GM18520 (cell line): ENCODE measurements around the gene CNIH3.

Experiments
- ATAC-seq: cut with Tn5 transposase; IDR thresholded peaks from one replicate; pipeline ENCODE4 v1.9.1; 2021; ENCODE audit not compliant: unreplicated experiment

Gene CNIH3

DNA sequence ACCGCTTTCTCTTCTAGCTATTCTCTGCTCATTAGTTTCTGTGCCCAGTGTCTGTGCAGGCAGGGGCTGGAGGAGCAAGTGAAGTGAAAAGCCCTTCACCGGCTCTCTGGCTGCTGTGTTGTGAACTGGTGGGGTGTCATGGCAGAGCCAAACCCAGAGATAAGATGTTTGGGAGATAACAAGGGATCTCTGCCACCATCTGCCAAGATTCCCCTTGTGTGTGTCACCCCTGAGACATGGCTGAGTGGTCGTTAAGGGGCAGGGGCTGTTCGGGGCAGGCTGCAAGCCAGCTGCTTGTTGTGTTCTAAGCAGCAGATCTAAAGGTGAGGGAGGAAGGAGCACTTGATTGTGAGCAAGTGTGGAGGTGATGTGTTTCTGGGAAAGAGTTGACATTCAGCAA lies 24.5 kb downstream of the CNIH3 start:
- no peak for ATAC-seq

DNA sequence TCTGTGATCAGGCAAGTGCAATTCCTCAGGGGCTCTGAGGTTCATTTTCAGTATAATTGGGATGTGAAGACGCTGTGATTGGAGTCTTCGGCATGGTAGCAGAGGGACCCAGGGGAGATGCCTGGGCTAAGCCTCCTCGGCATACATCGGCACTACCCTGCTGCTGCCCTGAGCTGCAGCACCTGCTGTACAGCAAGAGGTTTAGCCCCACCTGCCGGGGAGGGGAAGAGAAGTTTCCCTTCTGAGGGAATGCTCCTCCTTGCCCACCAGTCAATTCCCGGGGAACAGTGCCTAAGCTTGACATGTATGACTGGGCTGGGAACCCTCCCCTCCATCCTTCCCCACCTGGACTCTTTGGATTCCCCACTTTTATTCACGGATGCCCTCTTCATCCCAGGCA lies 24.9 kb downstream of the CNIH3 start:
- no peak for ATAC-seq

DNA sequence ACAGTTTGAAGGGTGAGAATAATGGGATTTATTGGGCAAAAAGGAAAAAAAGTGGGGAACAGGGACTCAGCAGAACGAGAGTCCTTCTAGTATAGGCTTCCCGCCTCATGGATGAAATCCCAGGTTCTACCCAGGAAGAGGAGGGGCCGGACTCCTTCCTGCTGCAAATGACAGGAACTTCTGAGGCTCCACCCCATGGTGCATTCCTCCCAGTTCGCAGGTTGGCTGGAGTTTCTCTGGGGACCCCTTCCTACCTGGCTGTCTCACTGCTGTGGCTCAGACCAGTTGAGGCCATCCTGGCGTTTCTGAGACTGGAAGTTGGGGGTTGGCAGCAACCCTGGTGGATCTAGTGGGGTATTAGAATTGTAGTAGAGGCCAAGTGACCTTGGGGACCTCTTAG lies 27.5 kb downstream of the CNIH3 start:
- ATAC-seq = no peak

DNA sequence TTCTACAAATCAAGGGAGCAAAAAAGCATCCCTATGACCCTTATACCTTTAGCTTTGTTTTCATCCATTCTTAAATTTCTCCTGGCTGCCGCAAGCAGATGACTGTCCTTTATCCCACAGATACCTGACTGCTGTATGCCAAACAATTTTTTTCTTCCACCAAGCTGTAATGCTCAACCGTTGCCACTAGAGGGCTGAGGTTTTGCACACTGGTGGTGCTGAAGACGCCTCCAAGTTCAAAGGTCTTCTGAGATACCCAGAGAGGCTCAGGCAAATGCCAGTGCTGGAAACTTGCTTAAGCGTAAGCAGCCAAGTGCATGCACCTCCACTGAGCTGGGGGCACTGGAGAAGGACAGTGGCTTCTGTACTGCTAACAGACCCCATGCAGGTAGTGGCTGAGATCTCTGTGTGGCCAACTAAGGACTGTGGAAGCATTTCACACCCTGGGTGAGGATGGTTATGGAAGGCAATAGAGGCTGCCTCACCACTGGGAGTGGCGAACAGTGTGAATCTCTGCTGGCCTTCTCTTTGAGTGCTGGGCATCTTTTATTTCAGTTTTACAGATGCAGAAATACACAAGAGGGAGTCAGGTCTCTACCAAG lies 28.5 kb downstream of the CNIH3 start:
- ATAC-seq = no peak

DNA sequence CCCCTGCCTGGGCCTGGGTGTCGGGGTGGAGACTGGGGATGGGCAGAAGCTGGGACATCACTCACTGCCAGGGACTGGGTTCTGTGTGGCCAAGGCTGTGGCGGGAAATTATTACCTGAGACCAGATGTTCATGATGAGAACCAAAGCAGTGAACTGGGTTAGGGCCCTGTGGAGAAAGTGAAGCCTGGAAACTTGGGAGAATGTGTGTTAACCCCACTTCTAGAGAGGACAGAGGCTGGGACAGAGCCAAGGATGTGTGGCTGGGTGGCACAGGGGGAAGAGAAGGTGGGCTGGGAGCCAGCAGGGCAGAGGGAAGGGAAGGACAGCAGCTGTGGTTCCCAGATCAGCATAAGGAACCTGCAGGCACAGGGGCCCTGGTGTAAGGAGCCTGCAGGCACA lies 31.3 kb downstream of the CNIH3 start:
- ATAC-seq = no peak

DNA sequence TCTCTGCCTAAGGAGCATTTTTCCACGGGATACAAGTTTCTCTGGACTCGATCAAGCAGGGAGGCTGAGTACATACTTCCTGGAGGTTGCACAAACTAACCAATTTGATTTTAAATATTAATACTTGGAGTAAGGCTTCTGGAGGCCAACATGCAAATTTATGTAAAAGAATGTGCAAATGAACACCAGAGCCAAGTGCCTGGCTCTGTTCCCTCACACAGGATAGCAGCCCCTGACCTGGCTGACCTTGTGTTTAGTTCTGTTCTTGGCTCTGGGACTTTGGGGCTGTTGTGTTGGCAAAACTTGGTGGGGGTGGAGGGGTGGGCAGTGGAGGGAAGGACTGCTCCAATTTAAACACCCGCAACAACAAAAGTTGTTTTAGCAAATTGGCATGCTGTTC lies 34.2 kb downstream of the CNIH3 start:
- no peak for ATAC-seq

DNA sequence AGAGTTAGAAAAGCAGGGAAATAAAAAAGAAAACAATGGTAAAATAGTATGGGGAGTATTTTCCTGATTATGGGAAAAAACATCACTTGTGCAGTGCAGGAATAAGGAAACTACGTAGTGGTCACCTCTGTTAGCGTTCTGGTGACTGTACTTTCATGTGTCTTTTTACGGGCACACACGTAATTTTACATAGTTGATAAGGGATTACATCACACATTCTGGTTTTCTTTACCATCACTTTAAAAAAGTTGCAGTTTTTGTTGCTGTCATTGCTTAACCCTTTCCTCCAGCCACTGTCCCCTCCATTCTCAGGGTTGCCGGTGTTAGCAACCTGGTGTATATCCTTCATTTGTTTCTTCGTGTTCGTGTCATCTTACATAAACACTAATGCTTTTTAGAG lies 35.1 kb downstream of the CNIH3 start:
- no peak for ATAC-seq

DNA sequence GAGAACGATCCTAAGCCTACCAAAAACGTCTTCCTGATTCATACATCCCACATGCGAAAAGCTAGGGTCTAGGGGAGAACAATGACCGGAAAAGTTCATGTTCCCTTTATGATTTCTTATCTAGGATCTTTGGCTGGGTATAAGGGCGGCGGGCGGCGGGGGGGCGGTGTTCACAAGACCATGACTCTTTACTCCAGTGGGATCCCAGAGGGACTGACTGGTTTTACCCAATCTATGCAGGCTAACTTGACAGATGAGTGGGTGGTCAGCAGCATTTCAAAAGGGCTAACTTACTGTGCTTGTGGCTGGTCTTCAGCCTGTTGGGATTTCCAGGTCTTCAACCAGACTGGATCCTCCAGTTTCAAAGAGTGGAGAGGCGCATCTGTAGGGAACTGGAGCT lies 40.3 kb downstream of the CNIH3 start:
- no peak for ATAC-seq

DNA sequence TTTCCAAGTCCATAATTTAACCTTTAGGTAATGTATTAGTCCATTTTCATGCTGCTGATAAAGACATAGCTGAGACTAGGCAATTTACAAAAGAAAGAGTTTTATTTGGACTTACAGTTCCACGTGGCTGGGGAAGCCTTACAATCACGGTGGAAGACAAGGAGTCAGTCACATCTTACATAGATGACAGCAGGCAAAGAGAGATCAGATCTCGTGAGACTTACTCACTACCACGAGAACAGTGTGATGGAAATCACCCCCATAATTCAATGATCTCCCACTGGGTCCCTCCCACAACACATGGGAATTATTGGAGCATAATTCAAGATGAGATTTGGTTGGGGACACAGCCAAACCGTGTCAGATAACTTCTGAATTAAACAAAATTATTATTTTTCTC lies 44.0 kb downstream of the CNIH3 start:
- no peak for ATAC-seq

DNA sequence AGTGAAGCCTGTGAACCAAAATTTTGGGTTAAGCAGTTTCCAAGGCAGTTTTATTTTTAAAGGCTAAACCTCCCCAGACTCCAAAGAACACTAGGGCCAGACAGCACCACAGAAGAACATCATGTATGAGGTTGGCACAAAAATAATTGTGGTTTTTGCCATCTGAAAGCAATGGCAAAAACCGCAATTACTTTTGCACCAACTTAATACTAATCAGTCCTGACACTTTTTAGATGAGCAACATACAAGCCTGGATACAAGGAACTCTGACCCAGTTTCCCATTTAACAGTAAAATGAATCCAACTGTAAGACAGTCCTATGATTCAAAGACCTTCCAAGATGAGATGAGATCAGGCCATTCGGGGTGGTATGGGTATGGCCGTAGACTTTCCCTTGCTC lies 46.8 kb downstream of the CNIH3 start:
- no peak for ATAC-seq

DNA sequence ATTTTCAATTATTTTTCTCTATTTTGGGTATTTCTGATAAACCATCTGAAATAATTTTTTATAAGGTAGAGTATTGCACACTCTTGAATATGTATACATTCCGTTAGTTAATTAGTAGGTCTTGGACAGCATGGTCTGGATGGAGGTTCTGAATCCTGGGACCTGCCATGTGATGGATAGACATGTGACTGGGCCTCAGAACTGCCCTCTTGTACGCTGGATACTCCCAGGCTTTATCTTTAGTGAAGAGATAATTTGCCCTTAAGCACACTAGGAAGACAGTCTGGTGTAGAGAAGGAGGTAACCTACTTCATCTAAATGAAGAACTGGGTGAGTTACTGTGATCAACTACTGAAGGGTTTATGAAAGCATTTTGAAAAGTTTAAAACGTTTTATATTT lies 48.9 kb downstream of the CNIH3 start:
- ATAC-seq = no peak

DNA sequence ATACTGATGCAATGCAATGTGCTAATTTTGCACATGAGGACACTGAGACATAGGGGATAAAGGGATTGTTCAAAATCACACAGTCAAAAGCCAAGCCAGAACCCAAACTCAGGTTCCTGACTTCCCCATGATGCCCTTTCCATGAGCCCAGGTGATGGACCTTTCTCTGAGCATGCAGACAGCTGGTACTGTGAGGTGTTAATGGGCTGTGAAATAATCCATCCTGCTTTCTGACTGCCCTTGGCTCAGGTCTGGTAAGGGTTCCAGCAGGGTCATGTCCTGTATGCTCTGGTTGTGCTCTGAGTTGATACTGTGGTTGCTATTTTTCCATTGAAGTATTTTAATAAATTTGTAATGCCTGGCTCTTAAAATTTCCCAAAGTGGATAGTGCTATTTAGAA lies 50.0 kb downstream of the CNIH3 start:
- ATAC-seq = no peak

DNA sequence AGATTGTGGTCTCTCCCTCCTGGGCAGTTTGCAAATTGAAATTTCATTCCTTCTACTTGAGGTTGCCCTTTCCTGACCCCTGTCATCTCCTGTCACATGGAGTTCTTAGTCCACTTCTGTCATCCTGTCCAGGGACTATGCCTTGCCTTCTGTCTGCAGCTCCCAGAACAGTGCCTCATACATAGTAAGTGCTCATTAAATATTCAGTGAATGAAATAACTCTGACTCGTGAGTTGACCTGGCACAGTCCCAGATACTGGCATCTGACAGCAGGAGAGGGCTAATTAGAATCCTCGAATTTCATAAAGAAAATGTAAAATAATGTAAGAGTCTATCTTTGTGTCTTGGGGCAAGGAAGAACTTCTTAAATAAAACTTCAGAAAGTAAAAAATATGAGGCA lies 50.8 kb downstream of the CNIH3 start:
- no peak for ATAC-seq

DNA sequence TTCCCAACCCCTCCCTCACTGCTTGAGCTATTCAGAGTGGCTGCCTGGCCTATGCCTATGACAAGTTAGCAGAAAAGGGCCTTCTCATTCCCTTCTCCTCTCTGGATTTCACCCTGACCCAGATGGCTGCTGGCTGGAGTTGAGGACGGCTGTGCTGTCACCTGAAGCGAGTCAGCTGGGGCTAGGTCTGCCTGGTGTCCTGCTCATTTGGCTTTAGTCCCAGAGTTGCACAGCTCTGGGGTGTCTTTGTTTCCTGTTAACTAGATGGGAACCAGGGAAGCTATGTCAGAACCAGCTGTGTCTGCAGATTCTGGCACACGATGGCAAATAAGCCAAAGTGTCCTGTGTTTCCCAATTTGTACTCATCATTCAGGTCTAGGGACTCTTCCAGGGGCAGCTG lies 52.9 kb downstream of the CNIH3 start:
- no peak for ATAC-seq

DNA sequence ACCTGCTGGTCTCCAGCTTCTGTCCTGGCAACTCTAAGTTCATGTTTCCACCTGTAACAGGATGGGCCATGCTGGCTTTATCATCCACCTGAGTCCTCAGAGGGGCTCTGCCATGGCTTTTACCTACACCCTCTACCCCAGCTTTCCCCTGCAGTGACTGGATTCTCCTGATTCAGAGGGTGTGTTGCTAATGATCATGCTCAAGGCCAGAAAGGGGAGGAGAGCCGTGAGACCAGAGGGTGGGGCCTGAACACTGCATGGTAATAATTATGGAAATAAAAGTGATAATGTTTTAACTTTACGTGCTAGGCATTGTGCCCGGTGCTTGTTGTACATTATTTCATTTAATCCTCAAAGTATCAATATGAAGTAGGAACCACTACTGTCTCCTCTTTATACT lies 53.3 kb downstream of the CNIH3 start:
- ATAC-seq = no peak

DNA sequence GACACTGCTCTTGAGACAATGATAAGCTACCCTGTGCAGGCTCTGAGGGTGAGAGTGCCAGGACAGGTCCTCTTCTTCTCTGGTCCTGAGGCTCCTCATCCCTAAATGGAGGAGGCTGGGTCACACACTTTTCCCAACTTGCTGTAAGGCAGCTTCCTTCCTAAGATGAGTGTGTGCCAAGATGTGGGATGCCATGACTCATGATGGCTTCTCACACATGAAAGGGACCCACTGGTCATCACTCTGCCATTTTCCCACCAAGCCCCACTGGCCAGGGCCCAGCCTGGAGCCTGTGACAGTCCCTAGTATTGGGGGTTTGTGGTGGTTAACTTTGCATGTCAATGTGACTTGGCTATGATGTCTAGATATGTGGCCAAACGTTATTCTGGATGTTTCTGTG lies 54.4 kb downstream of the CNIH3 start:
- ATAC-seq = no peak

DNA sequence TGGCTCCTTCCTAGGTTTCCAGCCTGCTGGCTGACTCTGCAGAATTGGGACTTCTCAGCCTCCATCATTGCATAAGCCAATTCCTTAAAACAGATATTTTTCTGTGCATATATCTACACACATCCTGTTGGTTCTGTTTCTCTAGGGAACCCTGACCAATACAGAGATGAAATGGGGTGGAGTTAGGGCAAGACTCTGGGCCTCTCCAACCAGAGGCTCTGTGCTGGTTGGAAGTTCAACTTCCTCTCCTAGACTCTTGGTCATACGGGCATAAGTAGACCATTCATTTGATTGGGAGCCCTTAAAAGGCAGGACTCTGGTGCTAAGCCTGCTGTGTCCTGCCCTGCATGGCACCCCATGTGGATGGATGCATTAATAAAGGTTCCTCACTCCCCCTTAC lies 55.0 kb downstream of the CNIH3 start:
- ATAC-seq = no peak

DNA sequence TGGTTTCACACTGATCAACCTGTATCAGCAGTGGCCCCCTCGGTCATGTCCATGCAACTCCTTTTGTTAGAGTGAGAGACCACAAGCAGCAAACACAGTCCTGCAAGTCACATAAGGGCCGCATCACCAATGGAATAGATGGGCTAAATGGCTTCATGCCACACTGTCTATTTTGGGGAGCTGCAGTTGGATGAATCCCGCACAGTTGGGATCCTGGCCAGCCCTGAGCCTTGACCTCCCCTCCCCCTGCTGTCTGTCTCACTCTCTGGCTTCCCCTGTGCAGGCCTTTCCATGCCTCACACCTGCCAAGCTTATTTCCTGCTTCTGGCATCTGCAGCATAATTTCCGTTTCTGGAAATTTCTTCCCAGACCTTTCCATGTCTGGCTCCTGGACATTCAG lies 57.0 kb downstream of the CNIH3 start:
- ATAC-seq = no peak

DNA sequence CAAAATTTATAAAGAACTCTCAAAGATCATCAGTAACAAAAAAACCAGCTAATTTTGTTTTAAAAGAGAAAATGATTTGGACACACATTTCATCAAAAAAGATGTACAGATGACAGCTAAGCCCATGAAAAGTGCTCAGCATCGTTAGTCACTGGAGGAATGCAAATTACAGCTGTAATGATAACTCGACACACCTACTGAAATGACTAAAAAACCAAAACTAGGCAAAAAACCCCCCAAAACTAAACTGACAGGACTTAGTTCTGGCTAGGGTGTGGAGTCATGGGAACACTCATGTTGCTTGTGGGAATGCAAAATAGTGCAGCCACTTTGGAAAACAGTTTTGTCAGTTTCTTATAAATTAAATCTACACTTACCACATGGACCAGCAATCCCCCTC lies 59.5 kb downstream of the CNIH3 start:
- ATAC-seq = peak; percentile 33

DNA sequence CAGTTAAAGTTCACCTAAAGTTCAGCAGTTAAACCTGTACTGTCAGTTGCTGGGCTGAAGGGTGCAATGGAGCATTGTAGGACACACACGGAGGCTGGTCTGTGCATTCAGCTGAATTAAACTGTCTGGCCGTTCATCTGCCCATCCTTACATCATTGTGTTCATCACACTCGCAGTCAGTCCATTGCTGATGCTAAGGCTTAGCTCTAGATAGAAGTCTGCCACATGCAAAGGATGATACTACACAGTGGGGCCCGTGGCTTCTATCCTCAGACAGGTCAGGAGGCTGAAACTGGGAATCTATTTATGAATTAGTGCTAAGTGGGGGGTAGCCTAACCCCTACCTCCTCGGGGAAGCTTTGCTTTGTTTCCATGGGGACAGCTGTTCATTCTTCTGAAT lies 60.4 kb downstream of the CNIH3 start:
- ATAC-seq = no peak

DNA sequence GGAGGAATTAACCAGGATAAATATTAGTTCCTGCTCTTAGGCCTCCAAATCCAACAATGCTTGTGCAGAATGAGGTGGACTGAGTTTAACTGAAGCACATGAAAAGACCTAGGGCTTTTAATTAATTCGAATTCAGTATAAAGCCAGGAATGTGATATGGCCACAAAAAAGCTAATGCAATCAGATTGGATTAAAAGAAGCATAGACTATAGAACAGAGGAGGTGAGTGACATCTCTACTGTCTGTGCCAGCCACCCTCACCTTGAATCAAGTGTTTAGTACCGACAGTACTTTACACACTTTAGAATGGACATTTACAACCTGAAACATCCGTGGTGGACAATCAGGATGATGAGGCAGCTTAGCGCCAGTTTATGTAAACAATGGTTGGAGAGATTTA lies 62.1 kb downstream of the CNIH3 start:
- no peak for ATAC-seq

DNA sequence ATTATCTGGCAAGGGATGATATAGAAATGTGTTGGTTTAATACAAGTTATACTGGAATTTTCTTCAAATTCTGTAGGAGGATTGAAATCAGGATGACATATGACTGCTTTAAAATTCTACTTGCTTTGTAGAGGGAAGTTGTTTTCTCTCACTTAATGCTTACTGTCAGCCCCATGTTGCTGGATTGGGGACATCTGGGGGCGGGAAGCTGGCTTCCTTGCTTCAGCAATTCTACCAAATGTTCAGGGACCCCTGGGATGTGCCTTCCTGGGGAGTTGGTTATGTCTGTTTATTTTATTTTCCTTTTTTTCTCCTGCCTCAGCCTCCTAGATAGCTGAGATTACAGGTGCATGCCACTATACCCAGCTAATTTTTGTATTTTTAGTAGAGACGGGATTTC lies 63.5 kb downstream of the CNIH3 start:
- no peak for ATAC-seq

DNA sequence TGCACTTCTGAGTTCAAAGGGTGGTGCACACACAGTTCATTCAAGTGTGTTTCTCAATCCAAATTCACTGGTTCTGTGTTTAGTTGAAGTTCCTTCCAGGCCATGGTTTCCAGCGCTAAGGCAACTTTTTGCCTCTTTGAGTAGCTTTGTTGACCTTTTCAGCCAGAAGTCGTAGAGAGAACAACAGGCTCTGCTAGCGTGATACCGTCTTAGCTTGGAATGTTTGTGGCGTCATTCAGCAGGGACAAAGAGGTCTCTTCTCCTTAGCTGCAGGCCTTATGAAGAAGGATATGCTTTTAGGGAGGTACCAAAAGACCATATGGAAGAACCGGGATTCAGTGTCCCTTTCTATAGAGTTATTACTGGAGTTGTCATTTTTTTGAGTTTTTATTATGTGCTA lies 65.7 kb downstream of the CNIH3 start:
- ATAC-seq = no peak

DNA sequence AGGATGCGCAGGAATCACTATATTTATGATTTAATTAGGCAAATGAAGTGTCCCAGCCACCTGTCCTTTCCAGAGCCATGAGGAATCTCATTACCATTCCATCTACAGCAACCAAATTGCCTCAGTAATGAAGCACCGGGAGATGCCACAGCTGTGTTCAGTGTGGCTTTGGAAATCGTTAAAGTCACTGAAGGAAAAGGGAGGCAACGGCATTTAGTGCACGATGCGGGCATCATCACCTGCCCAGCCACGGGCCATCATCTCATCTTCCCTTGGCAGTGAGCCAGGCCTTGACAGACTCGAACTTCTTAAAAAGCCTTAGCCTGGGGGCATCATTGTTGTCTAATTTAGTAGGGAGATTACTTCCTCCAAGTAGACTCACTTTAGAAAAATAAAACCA lies 67.8 kb downstream of the CNIH3 start:
- no peak for ATAC-seq
